T-helper 2 cell treated with Interferon-gamma antibody and Interleukin-4, amounts not matched to agents 100 ng/mL and 5 ng/mL, for 36 hours (primary cell): ENCODE data around the gene PARD3. TPM values are rescaled to one million over a fixed set of nuclear protein-coding genes. Genes with fewer than 3 reads are reported as not detected.

Source experiments
- intact Hi-C: fragments of 100-400 bp; cut with micrococcal nuclease; formaldehyde crosslinking; loops from one replicate; pipeline ENCODE4 v1.15.1; 2023
- total RNA-seq: library from RNA; stranded (reverse); gene quantifications from 2 replicates; pipeline ENCODE4 v1.2.3, GENCODE V29; 2022

The PARD3 gene
- total RNA-seq, 1 donor from 2014 or later, result 0.64 TPM

- intact Hi-C loops, result no loop called here
These were observed 10.3 kb upstream of the PARD3 start for GRCh38 chr10:34825414-34825813.

GRCh38 chr10:34824870-34825269, 9.8 kb upstream of the PARD3 start:
- intact Hi-C loops, result no loop called here

GRCh38 chr10:34821587-34822585, 6.8 kb upstream of the PARD3 start:
- intact Hi-C loops, result no loop called here

GRCh38 chr10:34817586-34817985, 2.5 kb upstream of the PARD3 start:
- intact Hi-C loops, result no loop called here

GRCh38 chr10:34817054-34817453, 2.0 kb upstream of the PARD3 start:
- intact Hi-C loops, result no loop called here

- intact Hi-C loops, result no loop called here
These were observed 1.5 kb upstream of the PARD3 start for GRCh38 chr10:34816501-34817002.

- intact Hi-C loops, result no loop called here
These were observed 995 bp upstream of the PARD3 start for GRCh38 chr10:34816085-34816496.

- intact Hi-C loops, result no loop called here
These were observed 247 bp downstream of the PARD3 start for GRCh38 chr10:34814913-34815184.

- intact Hi-C loops, result no loop called here
These were observed 728 bp downstream of the PARD3 start for GRCh38 chr10:34814223-34814912.

GRCh38 chr10:34813626-34814222, 1.4 kb downstream of the PARD3 start:
- intact Hi-C loops, result no loop called here

- intact Hi-C loops, result no loop called here
These were observed 2.3 kb downstream of the PARD3 start for GRCh38 chr10:34812771-34813170.

GRCh38 chr10:34811968-34812514, 3.1 kb downstream of the PARD3 start:
- intact Hi-C loops, result no loop called here

- intact Hi-C loops, result no loop called here
These were observed 3.7 kb downstream of the PARD3 start for GRCh38 chr10:34811126-34811967.

- intact Hi-C loops, result no loop called here
These were observed 5.3 kb downstream of the PARD3 start for GRCh38 chr10:34809796-34810195.

- intact Hi-C loops, result no loop called here
These were observed 6.0 kb downstream of the PARD3 start for GRCh38 chr10:34808801-34809745.

GRCh38 chr10:34808336-34808735, 6.8 kb downstream of the PARD3 start:
- intact Hi-C loops, result no loop called here

GRCh38 chr10:34804306-34804705, 10.8 kb downstream of the PARD3 start:
- intact Hi-C loops, result no loop called here

- intact Hi-C loops, result no loop called here
These were observed 12.4 kb downstream of the PARD3 start for GRCh38 chr10:34802692-34803091.

GRCh38 chr10:34801097-34801733, 13.9 kb downstream of the PARD3 start:
- intact Hi-C loops, result no loop called here
